HL-60 (cell line): ENCODE results near the gene PLGRKT.
"Not testable (repeated sequence)": the region's sequence is repeated elsewhere in the genome, so short reads cannot be mapped to it uniquely, and the experiment has no call there.

Experiments
- DNase-seq, 2 experiments: peaks; one replicate each; pipeline ENCODE4 v3.0.0-alpha.2; 2010 to 2020; ENCODE audit warnings: low read depth in 1 of 2, low spot score in 1 of 2
- H3K27ac ChIP-seq: fragments of 250-450 bp; sonication (Bioruptor Pico); replicated peaks from 2 replicates; pipeline ENCODE4 v1.5.1; 2020; ENCODE audit warnings: mild to moderate bottlenecking, moderate library complexity
- H3K27me3 ChIP-seq: fragments of 250-450 bp; sonication (Bioruptor Pico); 2 replicates; pipeline ENCODE4 v1.5.1; 2021; ENCODE audit warnings: mild to moderate bottlenecking, moderate library complexity; ENCODE audit not compliant: insufficient read depth, poor library complexity, severe bottlenecking
- H3K4me3 ChIP-seq: replicated peaks from 2 replicates; pipeline ENCODE4 v1.5.1; 2011; ENCODE audit warnings: mild to moderate bottlenecking, control low read depth, low read length; ENCODE audit not compliant: insufficient read depth
- CTCF ChIP-seq: IDR thresholded peaks from one replicate; pipeline ENCODE4 v1.5.1; 2011; ENCODE audit warnings: low read length, control low read depth, inconsistent platforms; ENCODE audit not compliant: insufficient read depth
- GABPA ChIP-seq: IDR thresholded peaks from 2 replicates; pipeline ENCODE4 v1.6.1; 2012; ENCODE audit warnings: low read depth
- POLR2AphosphoS5 ChIP-seq: IDR thresholded peaks from 2 replicates; pipeline ENCODE4 v1.6.1; 2012; ENCODE audit warnings: low read depth
- REST ChIP-seq: IDR thresholded peaks from 2 replicates; pipeline ENCODE4 v1.6.1; 2012; ENCODE audit warnings: low read depth; ENCODE audit not compliant: insufficient replicate concordance
- SPI1 ChIP-seq: IDR thresholded peaks from 2 replicates; pipeline ENCODE4 v1.6.1; 2012; ENCODE audit warnings: low read depth, mild to moderate bottlenecking, borderline replicate concordance

Gene PLGRKT

GRCh38 chr9:5326187-5326586, 111.5 kb downstream of the PLGRKT start:
- no peak overlapping the region for H3K27ac ChIP-seq
- H3K4me3 ChIP-seq, result no peak overlapping the region
- TF ChIP-seq SPI1, result no peak
- DNase-seq, result no peak
- no peaks in the 10 kb centered on the region for H3K27me3 ChIP-seq

- peak; percentile 88 for TF ChIP-seq REST
- H3K27me3 ChIP-seq, DNase-seq, H3K27ac ChIP-seq, H3K4me3 ChIP-seq: not testable (repeated sequence)
Measured at GRCh38 chr9:5321601-5322000, 116.1 kb downstream of the PLGRKT start.

- TF ChIP-seq GABPA, result no peak
- no peak for TF ChIP-seq REST
- TF ChIP-seq CTCF, result no peak
- TF ChIP-seq SPI1, result no peak
- no peak for TF ChIP-seq POLR2AphosphoS5
- no peak overlapping the region for H3K4me3 ChIP-seq
- no peaks in the 10 kb centered on the region for H3K27me3 ChIP-seq
- H3K27ac ChIP-seq, result no peak overlapping the region
- no peak for DNase-seq
Measured at GRCh38 chr9:5321058-5321457, 116.7 kb downstream of the PLGRKT start.

GRCh38 chr9:5316406-5316805, 121.3 kb downstream of the PLGRKT start:
- H3K4me3 ChIP-seq, DNase-seq, H3K27ac ChIP-seq, H3K27me3 ChIP-seq: not testable (repeated sequence)

GRCh38 chr9:5315187-5315923, 122.4 kb downstream of the PLGRKT start:
- Histone ChIP-seq H3K4me3 (no peak overlapping the region), H3K27me3 (no peaks in the 10 kb centered on the region), H3K27ac (no peak overlapping the region)
- DNase-seq, result no peak
- TF ChIP-seq SPI1 (no peak), REST (no peak), POLR2AphosphoS5 (no peak), GABPA (no peak), CTCF (no peak)
